K562 (cell line): ENCODE results near the gene SPRR2A. TPM values are rescaled to one million over a fixed set of nuclear protein-coding genes. Genes with fewer than 3 reads are reported as not detected.

ENCODE experiments used
- ARID1B ChIP-seq: fragments of 450-650 bp; IDR thresholded peaks from 2 replicates; pipeline ENCODE4 v1.6.1; 2016; ENCODE audit warnings: antibody characterized with exemption, mild to moderate bottlenecking, inconsistent platforms
- CBFA2T3 ChIP-seq: fragments of 450-650 bp; IDR thresholded peaks from 2 replicates; pipeline ENCODE4 v1.6.1; 2017
- DACH1 ChIP-seq: fragments of 450-650 bp; IDR thresholded peaks from 2 replicates; pipeline ENCODE4 v1.6.1; 2018; ENCODE audit not compliant: partially characterized antibody
- DPF2 ChIP-seq: fragments of 450-650 bp; IDR thresholded peaks from 2 replicates; pipeline ENCODE4 v1.6.1; 2016
- EP300 ChIP-seq: IDR thresholded peaks from 2 replicates; pipeline ENCODE4 v1.6.1; 2012; ENCODE audit warnings: low read length, improper control_type of control experiment
- FOSL1 ChIP-seq: fragments of 200-800 bp; sonication (Bioruptor generic); conservative IDR thresholded peaks from 2 replicates; pipeline ENCODE4 v1.6.1; 2016; ENCODE audit warnings: missing genetic modification characterization, missing compliant biosample characterization
- JUND ChIP-seq, 2 experiments: IDR thresholded peaks; 2 replicates in 1 of 2; 3 replicates in 1 of 2; pipeline ENCODE4 v1.6.1; 2011; ENCODE audit warnings: borderline replicate concordance in 2 of 2, low read depth in 2 of 2, low read length in 2 of 2, improper control_type of control experiment in 1 of 2, missing biosample characterization in 1 of 2, missing genetic modification characterization in 1 of 2, missing genetic modification reagents in 1 of 2
- MEF2A ChIP-seq: IDR thresholded peaks from 2 replicates; pipeline ENCODE4 v1.6.1; 2011; ENCODE audit warnings: low read depth, mild to moderate bottlenecking, low read length, moderate library complexity; ENCODE audit not compliant: control insufficient read depth
- MTA2 ChIP-seq: fragments of 450-650 bp; IDR thresholded peaks from 2 replicates; pipeline ENCODE4 v1.6.1; 2016; ENCODE audit warnings: low read depth
- NFE2 ChIP-seq: IDR thresholded peaks from 2 replicates; pipeline ENCODE4 v1.6.1; 2014; ENCODE audit warnings: antibody characterized with exemption, low read depth
- SPI1 ChIP-seq: IDR thresholded peaks from 2 replicates; pipeline ENCODE4 v1.6.1; 2011; ENCODE audit warnings: low read depth, low read length, control low read depth, borderline replicate concordance
- TAL1 ChIP-seq: fragments of 450-650 bp; IDR thresholded peaks from 2 replicates; pipeline ENCODE4 v1.6.1; 2016; ENCODE audit warnings: mild to moderate bottlenecking
- TEAD4 ChIP-seq, 2 experiments: sonication (generic) in 1 of 2; formaldehyde crosslinking in 1 of 2; IDR thresholded peaks; 2 replicates each; pipeline versions ENCODE4 v1.6.1 to v1.8.0; 2012 to 2022; ENCODE audit warnings: borderline replicate concordance in 1 of 2, inconsistent platforms in 1 of 2, low read length in 1 of 2, mild to moderate bottlenecking in 1 of 2, missing genetic modification reagents in 1 of 2
- TSC22D4 ChIP-seq: fragments of 450-650 bp; IDR thresholded peaks from 2 replicates; pipeline ENCODE4 v1.6.1; 2016; ENCODE audit warnings: missing genetic modification characterization, missing biosample characterization, control low read depth
- ZNF184 ChIP-seq: sonication (generic); formaldehyde crosslinking; IDR thresholded peaks from 2 replicates; pipeline ENCODE4 v1.5.0; 2020; ENCODE audit warnings: missing genetic modification reagents
- polyA plus RNA-seq, 8 experiments: library from polyadenylated mRNA; depleted of rRNA in 4 of 8; stranded (reverse) in 5 of 8; unstranded in 3 of 8; fragments of >200 nt; fragmentation: Nextera tagmentation in 2 of 8; fragmentation: Illumina TruSeq in 1 of 8; extraction: Ambion mirVana in 2 of 8; extraction: Trizol in 1 of 8; gene quantifications; 2 replicates each; pipeline versions ENCODE4 v1.2.1 to v1.2.3, GENCODE V29; 2011 to 2014; ENCODE audit warnings: inconsistent platforms in 1 of 8, missing spikeins in 1 of 8
- total RNA-seq, 7 experiments: library from RNA; depleted of rRNA in 6 of 7; stranded (reverse); fragments of >200 nt in 6 of 7; fragmentation: Illumina TruSeq in 2 of 7; extraction: Trizol in 2 of 7; gene quantifications; 2 replicates each; pipeline versions ENCODE4 v1.2.1 to v1.2.3, GENCODE V29; 2011 to 2021; ENCODE audit warnings: low replicate concordance in 1 of 7
- TF ChIP-seq, protein P1 (sequence below): sonication (generic); IDR thresholded peaks from 2 replicates; pipeline ENCODE4 v1.6.1; 2016

The SPRR2A gene
- total and polyA plus RNA-seq, 9 of the 15 experiments (the other 6 are each of a cell fraction or from before 2014, with no cell fraction given) = 0.17 TPM; not detected in 8

DNA sequence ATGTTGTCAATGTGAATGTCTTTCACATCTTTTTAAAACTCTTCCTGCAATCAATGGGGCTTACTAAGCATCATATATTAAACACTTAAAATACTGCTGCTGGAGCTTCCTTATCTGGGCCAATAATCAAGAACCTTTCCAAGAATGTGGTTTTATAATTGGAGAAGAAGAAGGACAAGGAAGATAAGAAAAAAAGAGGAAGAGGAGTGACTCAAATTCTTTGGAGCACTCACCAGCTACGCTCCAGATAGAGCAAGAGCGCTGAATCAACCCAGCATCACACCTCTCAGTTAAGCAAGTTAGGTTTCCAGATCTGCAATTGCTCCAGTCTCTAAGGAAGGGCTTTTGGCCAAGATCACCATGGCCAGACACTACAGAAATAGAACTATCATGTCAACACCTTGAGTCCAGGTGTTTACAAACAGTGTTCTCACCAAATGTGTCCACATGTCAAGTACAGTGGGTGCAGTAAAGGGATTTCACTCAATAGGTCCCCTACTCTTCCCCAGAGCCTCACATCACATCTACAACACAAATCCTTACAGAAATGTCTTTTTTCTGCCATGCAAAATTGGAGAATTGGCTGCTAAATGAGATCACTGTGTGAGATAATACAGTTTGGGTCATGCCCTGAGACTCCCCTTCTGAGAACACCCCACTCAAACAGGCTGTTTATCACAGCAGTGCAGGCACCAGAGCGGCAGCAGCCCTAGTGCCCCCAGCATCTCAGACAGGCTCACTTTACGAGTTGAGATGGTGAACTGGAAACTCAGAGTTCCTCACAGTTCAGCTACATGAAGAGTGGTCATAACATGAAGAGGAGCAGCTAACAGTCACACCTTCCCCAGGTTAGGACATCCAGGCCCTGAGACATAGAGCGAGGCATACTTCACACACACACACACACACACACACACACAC lies 15.8 kb upstream of the SPRR2A start (continued):
- TF ChIP-seq JUND (IDR thresholded peaks at IDR 0.05; ENCODE audit: borderline replicate concordance, low read depth, low read length) = peak; percentile 24; the same call in 1 of the 2 replicates
- no peak for TF ChIP-seq JUND (tag; IDR thresholded peaks at IDR 0.05; ENCODE audit: borderline replicate concordance, low read depth, low read length)
- peak; percentile 79 for TF ChIP-seq TEAD4 (IDR thresholded peaks at IDR 0.05; ENCODE audit: low read length)
- no peak for TF ChIP-seq TEAD4 (CRISPR knock-in tag; IDR thresholded peaks at IDR 0.05; ENCODE audit: borderline replicate concordance)
- peak; percentile 40 for TF ChIP-seq TAL1
- peak; percentile 97 for TF ChIP-seq SPI1
- TF ChIP-seq ZNF184 (CRISPR knock-in tag) = no peak
- peak; percentile 77 for TF ChIP-seq FOSL1 (tag)
- 0 out of 2 replicates have a peak, but pooled peaks have one; percentile 7 for TF ChIP-seq EP300
- TF ChIP-seq DPF2 = 0 out of 2 replicates have a peak, but pooled peaks have one; percentile 37
- TF ChIP-seq, protein P1, sequence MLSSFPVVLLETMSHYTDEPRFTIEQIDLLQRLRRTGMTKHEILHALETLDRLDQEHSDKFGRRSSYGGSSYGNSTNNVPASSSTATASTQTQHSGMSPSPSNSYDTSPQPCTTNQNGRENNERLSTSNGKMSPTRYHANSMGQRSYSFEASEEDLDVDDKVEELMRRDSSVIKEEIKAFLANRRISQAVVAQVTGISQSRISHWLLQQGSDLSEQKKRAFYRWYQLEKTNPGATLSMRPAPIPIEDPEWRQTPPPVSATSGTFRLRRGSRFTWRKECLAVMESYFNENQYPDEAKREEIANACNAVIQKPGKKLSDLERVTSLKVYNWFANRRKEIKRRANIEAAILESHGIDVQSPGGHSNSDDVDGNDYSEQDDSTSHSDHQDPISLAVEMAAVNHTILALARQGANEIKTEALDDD = 0 out of 2 replicates have a peak, but pooled peaks have one; percentile 49
- no peak for TF ChIP-seq TSC22D4 (tag)
- TF ChIP-seq CBFA2T3 = peak; percentile 64
- TF ChIP-seq ARID1B = peak; percentile 70
- 0 out of 2 replicates have a peak, but pooled peaks have one; percentile 4 for TF ChIP-seq MEF2A
- TF ChIP-seq MTA2 = 0 out of 2 replicates have a peak, but pooled peaks have one; percentile 12
- TF ChIP-seq NFE2 = peak; percentile 9; the same call in 1 of the 2 replicates
- no peak for TF ChIP-seq DACH1
